ENCODE results near the gene EMC6.

DNA sequence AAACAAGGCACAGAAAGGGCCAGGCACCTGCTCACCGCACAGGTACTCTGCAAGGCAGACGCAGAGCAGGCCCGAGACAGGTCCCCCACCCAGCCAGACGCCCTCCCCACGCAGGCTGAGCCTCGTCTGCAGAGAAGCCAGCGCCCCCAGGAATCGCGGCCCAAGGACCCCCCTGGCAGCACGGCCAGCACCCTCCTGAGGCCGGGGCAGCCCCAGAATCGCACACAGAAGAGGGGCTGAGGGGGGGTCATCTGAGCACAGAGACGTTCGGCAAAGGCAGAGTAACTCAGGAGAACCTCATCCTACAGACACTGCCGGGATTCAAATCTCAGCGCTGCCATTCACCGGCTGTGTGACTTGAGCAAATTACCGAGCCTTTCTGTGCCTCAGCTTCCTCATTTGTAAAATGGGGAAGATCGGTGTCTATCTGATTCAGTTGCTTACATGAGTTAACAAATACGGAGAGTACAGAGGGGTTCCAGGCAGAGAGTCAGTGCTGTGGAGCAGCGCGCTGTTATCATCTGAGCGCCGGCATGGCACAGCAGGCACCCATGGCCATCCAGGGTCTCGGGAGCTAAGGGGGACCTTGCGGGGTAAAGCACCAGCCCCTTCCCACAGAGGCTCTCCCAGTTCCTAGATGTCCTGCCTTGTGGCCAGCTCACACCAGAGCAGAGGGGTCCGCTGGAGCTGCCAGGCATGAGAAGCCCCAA lies 10.4 kb downstream of the EMC6 start:
- TF ChIP-seq GATA3 (IDR thresholded peaks at IDR 0.05; ENCODE audit: low read depth, low read length) (no peak), GATA2 (IDR thresholded peaks at IDR 0.05; ENCODE audit: low read depth, low read length) (no peak)
